Keratinocyte (primary cell): ENCODE data around the gene SCCPDH. TPM values are rescaled to one million over a fixed set of nuclear protein-coding genes. Genes with fewer than 3 reads are reported as not detected.

Source experiments
- DNase-seq: peaks from one replicate; pipeline ENCODE4 v3.0.0-alpha.2; 2011; ENCODE audit warnings: low read depth, missing footprints, low spot score
- FAIRE-seq: peaks from 2 replicates; lab custom pipeline; 2011; peaks lifted over from hg19 to GRCh38; lab: Jason Lieb, UNC
- H2AFZ ChIP-seq: 2 replicates; pipeline ENCODE4 v1.6.0; 2012; ENCODE audit warnings: low read length, control low read depth, inconsistent platforms; ENCODE audit not compliant: control insufficient read depth
- H3K27ac ChIP-seq: 2 replicates; pipeline ENCODE4 v1.5.1; 2011; ENCODE audit warnings: low read length; ENCODE audit not compliant: control insufficient read depth, insufficient read depth
- H3K27me3 ChIP-seq: 3 replicates; pipeline ENCODE4 v1.6.0; 2011; ENCODE audit warnings: low read length; ENCODE audit not compliant: control insufficient read depth, insufficient read depth; ENCODE audit errors: extremely low read depth
- H3K36me3 ChIP-seq, 2 experiments: 2 replicates in 1 of 2; 3 replicates in 1 of 2; pipeline ENCODE4 v1.5.1; 2011; ENCODE audit warnings: low read length in 2 of 2, mild to moderate bottlenecking in 1 of 2; ENCODE audit not compliant: control insufficient read depth in 2 of 2, insufficient read depth in 2 of 2; ENCODE audit errors: extremely low read depth in 1 of 2
- H3K4me1 ChIP-seq: 3 replicates; pipeline ENCODE4 v1.5.1; 2011; ENCODE audit warnings: low read length; ENCODE audit not compliant: control insufficient read depth, insufficient read depth; ENCODE audit errors: extremely low read depth
- H3K4me2 ChIP-seq: 3 replicates; pipeline ENCODE4 v1.6.0; 2011; ENCODE audit warnings: low read depth, low read length; ENCODE audit not compliant: control insufficient read depth, insufficient read depth; ENCODE audit errors: extremely low read depth
- H3K4me3 ChIP-seq, 3 experiments: fragments of 200-600 bp in 1 of 3; sonication (generic) in 1 of 3; 2 replicates in 2 of 3; 3 replicates in 1 of 3; pipeline ENCODE4 v1.5.1; 2011 to 2016; ENCODE audit warnings: low read length in 3 of 3, mild to moderate bottlenecking in 3 of 3, control low read depth in 2 of 3, inconsistent platforms in 1 of 3, low read depth in 1 of 3, mixed read lengths in 1 of 3, mixed run types in 1 of 3, moderate library complexity in 1 of 3; ENCODE audit not compliant: control insufficient read depth in 2 of 3, insufficient read depth in 2 of 3; ENCODE audit errors: extremely low read depth in 1 of 3
- H3K79me2 ChIP-seq: 2 replicates; pipeline ENCODE4 v1.6.0; 2012; ENCODE audit warnings: low read length; ENCODE audit not compliant: control insufficient read depth, insufficient read depth
- H3K9ac ChIP-seq: 3 replicates; pipeline ENCODE4 v1.6.0; 2011; ENCODE audit warnings: low read length; ENCODE audit not compliant: control insufficient read depth, insufficient read depth; ENCODE audit errors: extremely low read depth
- H3K9me1 ChIP-seq: 3 replicates; pipeline ENCODE4 v1.6.0; 2011; ENCODE audit warnings: low read length; ENCODE audit not compliant: control insufficient read depth, insufficient read depth; ENCODE audit errors: extremely low read depth
- H3K9me3 ChIP-seq: 2 replicates; pipeline ENCODE4 v1.5.1; 2012; ENCODE audit warnings: low read depth, low read length; ENCODE audit not compliant: control insufficient read depth
- H4K20me1 ChIP-seq: 3 replicates; pipeline ENCODE4 v1.6.0; 2011; ENCODE audit warnings: low read length; ENCODE audit not compliant: control insufficient read depth, insufficient read depth; ENCODE audit errors: extremely low read depth
- EZH2 ChIP-seq: IDR thresholded peaks from one replicate; pipeline ENCODE4 v1.6.1; 2012; ENCODE audit warnings: inconsistent platforms, mild to moderate bottlenecking, low read length, moderate library complexity
- dilution Hi-C: fragments of 300-500 bp; cut with MboI; formaldehyde crosslinking; loops from one replicate; pipeline ENCODE4 v1.7.0; 2020; ENCODE audit warnings: low sequenced_read_pairs; ENCODE audit not compliant: extremely low pct_ligation_motif_present
- polyA plus RNA-seq, 5 experiments: library from polyadenylated mRNA; depleted of rRNA in 3 of 5; stranded (reverse) in 3 of 5; stranded (forward) in 1 of 5; unstranded in 1 of 5; fragments of >200 nt; gene quantifications; 1 replicate in 1 of 5; 2 replicates in 3 of 5; 3 replicates in 1 of 5; pipeline versions ENCODE4 v1.2.1 to v1.2.3, GENCODE V29; 2011 to 2012; ENCODE audit warnings: missing spikeins in 2 of 5, low read depth in 1 of 5, low replicate concordance in 1 of 5
- TF ChIP-seq, protein P1 (sequence below), 3 experiments: IDR thresholded peaks in 1 of 3; conservative IDR thresholded peaks in 1 of 3; optimal IDR thresholded peaks in 1 of 3; 2 replicates in 2 of 3; 3 replicates in 1 of 3; pipeline versions ENCODE3 to v1.5.1; 2011; ENCODE audit warnings: low read length in 3 of 3, mild to moderate bottlenecking in 3 of 3, moderate library complexity in 2 of 3, control low read depth in 1 of 3, inconsistent platforms in 1 of 3; ENCODE audit not compliant: insufficient read depth in 2 of 3; ENCODE audit errors: extremely low read depth in 1 of 3

The SCCPDH gene
- polyA plus RNA-seq, 1 donor (not counting 4 experiments of a cell fraction or from before 2014, with no cell fraction given): 4.3 TPM

DNA sequence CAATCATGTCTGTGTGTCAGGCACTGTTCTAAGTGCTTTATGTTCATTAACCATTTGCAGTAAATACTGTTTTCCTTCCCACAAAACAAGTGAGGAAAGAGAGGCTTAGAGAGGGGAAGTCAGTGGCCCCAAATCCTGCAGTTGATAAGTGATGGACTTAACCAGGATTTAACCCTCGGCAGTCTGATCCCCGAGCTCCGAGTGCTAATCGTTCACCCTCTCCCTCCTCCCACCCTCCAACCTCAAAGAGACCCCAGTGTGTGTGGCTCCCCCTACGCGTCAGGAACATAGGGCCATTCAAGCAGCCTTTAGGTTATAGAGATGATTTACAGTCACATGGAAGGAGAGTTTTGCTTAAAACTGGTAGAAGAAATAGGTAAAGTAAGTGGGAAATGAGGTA is 47.2 kb downstream of the SCCPDH start:
- no peaks in the 10 kb centered on the region for H3K9me1 ChIP-seq
- H3K4me2 ChIP-seq: no peak overlapping the region
- no peak overlapping the region for H3K27ac ChIP-seq
- no peak for DNase-seq
- no peaks in the 10 kb centered on the region for H4K20me1 ChIP-seq
- no peak overlapping the region for H2AFZ ChIP-seq
- dilution Hi-C loops: no loop called here
- H3K27me3 ChIP-seq: no peaks in the 10 kb centered on the region
- peaks cover 16% of the 10 kb centered on the region for H3K4me1 ChIP-seq
- H3K79me2 ChIP-seq: no peaks in the 10 kb centered on the region
- no peak overlapping the region for H3K9ac ChIP-seq
- no peak for TF ChIP-seq EZH2
- TF ChIP-seq, protein P1, sequence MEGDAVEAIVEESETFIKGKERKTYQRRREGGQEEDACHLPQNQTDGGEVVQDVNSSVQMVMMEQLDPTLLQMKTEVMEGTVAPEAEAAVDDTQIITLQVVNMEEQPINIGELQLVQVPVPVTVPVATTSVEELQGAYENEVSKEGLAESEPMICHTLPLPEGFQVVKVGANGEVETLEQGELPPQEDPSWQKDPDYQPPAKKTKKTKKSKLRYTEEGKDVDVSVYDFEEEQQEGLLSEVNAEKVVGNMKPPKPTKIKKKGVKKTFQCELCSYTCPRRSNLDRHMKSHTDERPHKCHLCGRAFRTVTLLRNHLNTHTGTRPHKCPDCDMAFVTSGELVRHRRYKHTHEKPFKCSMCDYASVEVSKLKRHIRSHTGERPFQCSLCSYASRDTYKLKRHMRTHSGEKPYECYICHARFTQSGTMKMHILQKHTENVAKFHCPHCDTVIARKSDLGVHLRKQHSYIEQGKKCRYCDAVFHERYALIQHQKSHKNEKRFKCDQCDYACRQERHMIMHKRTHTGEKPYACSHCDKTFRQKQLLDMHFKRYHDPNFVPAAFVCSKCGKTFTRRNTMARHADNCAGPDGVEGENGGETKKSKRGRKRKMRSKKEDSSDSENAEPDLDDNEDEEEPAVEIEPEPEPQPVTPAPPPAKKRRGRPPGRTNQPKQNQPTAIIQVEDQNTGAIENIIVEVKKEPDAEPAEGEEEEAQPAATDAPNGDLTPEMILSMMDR (optimal IDR thresholded peaks at IDR 0.05 in 1 of 3, IDR thresholded peaks at IDR 0.05 in 1 of 3, conservative IDR thresholded peaks at IDR 0.05 in 1 of 3; ENCODE audit: extremely low read depth in 1 of 3, insufficient read depth in 2 of 3, low read length in 3 of 3): no peak
- no peaks in the 10 kb centered on the region for H3K9me3 ChIP-seq
- H3K4me3 ChIP-seq: no peak overlapping the region
- no peak for FAIRE-seq
- H3K36me3 ChIP-seq: no peaks in the 10 kb centered on the region

- no peak for DNase-seq
- Histone ChIP-seq H3K36me3 (no peaks in the 10 kb centered on the region), H2AFZ (no peak overlapping the region), H3K27me3 (no peaks in the 10 kb centered on the region), H3K4me3 (no peak overlapping the region), H3K9me3 (no peaks in the 10 kb centered on the region), H3K79me2 (no peaks in the 10 kb centered on the region), H3K9ac (no peak overlapping the region), H4K20me1 (no peaks in the 10 kb centered on the region), H3K4me2 (no peak overlapping the region), H3K27ac (no peak overlapping the region), H3K9me1 (no peaks in the 10 kb centered on the region), H3K4me1 (peaks cover 16% of the 10 kb centered on the region)
- TF ChIP-seq, protein P1 (optimal IDR thresholded peaks at IDR 0.05 in 1 of 3, IDR thresholded peaks at IDR 0.05 in 1 of 3, conservative IDR thresholded peaks at IDR 0.05 in 1 of 3; ENCODE audit: extremely low read depth in 1 of 3, insufficient read depth in 2 of 3, low read length in 3 of 3): no peak
- TF ChIP-seq EZH2: no peak
- dilution Hi-C loops: no loop called here
- FAIRE-seq: no peak
Observed at GRCh38 chr1:246772686-246773085, 48.5 kb downstream of the SCCPDH start.
